NB4 (cell line): ENCODE results near the gene PTPRD.

Source experiments
- DNase-seq: peaks from one replicate; pipeline ENCODE4 v3.0.0; 2010; ENCODE audit warnings: low read depth
- H3K4me3 ChIP-seq: one replicate; pipeline ENCODE4 v1.5.1; 2011; ENCODE audit warnings: mild to moderate bottlenecking, low read depth, low read length, moderate library complexity
- CTCF ChIP-seq: IDR thresholded peaks from one replicate; pipeline ENCODE4 v1.5.1; 2012; ENCODE audit warnings: low read depth, low read length
- MAX ChIP-seq: IDR thresholded peaks from 2 replicates; pipeline ENCODE4 v1.6.1; 2011; ENCODE audit warnings: low read depth, low read length
- MYC ChIP-seq: IDR thresholded peaks from 2 replicates; pipeline ENCODE4 v1.6.1; 2011; ENCODE audit warnings: low read depth, low read length
- POLR2A ChIP-seq: IDR thresholded peaks from 2 replicates; pipeline ENCODE4 v1.6.1; 2011; ENCODE audit warnings: mild to moderate bottlenecking; ENCODE audit not compliant: insufficient read length; ENCODE audit errors: extremely low read depth

The PTPRD gene

DNA sequence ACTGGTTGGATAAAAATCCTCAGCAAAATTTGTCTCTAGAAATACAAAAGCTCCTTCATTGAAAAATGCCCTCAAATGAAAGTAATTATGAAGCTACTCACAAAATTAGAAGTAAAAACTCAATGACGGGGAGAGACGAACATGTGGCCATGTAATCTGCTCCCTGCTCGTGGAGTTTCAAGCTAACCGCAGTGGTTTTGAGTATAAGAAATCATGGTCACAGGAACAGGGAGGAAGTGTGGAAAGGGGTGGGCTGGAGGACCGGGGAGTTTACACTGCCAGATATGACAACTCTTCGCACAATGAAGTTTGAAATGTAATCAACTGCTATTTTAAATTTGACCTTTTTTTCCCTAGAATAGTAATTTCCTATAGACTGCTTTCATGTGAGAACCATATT, 2047.8 kb downstream of the PTPRD start:
- no peak for DNase-seq
- no peak for TF ChIP-seq CTCF
- TF ChIP-seq MYC = no peak
- TF ChIP-seq POLR2A = no peak
- no peak for TF ChIP-seq MAX
- H3K4me3 ChIP-seq = no peak overlapping the region

DNA sequence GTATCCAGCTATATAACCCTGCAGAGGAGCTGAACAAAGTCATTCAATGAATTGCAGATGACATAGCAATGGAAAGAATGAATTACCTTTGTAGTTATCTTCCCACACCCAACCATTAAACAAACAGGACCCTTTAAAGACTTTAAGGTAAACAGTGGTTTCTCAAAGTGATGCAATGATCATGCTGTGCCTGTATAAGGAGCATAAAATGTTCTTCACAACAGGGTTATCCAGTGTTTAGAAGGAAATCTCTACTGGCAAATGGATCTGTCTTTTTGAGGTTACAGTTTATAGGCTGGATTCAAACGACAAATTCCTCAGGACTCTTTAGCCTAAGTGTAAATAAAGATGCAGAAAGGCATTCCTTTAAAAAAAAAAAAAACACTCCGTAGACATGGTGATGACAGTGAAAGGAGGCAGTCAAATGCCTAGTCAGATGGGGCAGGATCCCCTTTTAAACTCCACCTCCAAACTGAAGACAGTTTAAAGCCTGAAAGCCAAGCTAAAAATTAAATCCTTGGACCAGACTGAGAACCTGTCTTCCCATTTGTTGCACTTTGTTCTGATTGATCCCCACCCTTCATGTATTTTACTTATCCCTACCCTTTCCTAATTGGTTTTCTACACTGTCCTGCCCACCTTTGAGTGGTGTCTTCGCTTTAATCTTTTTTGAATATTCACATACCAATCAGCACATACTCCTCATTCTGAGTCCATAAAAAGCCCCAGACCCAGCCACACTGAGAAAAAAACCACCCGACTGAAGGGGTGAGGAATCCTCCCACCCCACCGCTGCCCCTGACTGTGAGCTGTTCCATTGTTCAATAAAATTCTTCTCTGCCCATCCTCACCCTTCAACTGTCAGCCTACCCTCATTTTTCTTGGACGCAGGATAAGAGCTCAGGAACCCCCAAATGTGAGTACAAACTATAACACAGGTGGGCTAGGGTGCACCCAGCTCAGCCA, 2052.0 kb downstream of the PTPRD start:
- TF ChIP-seq POLR2A (no peak), CTCF (no peak), MYC (no peak), MAX (no peak)
- no peak overlapping the region for H3K4me3 ChIP-seq
- no peak for DNase-seq

DNA sequence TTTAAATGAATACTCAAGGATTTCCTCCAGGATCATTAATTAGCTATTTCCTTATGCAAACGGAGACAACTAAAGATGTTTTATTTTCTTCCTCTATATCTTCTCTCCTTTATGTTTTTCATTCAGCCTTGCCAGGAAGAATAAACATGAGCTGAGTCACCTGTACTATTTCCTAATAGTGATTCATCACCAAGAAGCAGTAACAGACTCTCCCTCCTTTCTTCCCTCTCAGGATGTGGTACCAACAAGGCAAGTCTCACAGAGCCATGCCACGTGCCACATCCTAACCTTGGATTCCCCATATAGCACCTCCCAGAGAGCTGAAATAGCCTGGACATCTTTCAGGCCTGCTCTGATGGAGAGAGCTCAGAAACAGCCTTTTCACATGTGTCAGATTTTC, 2054.6 kb downstream of the PTPRD start:
- no peak for DNase-seq
- TF ChIP-seq MYC (no peak), POLR2A (no peak), MAX (no peak), CTCF (no peak)
- no peak overlapping the region for H3K4me3 ChIP-seq

- TF ChIP-seq CTCF (no peak), MYC (no peak), POLR2A (no peak), MAX (no peak)
- H3K4me3 ChIP-seq = no peak overlapping the region
- no peak for DNase-seq
Measured at GRCh38 chr9:8555762-8556500, 2056.9 kb downstream of the PTPRD start.

DNA sequence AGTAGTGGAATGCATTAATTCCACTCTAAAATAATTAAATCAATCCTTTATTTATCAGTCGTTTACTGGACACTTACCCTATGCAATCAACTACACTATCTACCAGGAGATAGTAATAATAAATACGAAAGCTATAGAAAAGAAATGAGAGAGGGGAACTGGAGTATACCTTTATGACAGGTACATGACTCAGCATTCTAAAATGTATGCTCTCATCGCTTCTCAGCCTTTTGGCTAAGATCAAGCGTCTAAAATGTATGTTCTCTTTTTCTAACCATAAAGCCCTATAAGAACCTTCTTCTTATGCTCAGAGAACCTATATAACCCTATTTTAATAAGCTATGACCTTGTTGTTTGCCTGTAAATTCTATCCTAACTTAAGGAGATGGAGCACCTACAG, 2059.4 kb downstream of the PTPRD start:
- no peak for DNase-seq
- no peak overlapping the region for H3K4me3 ChIP-seq
- TF ChIP-seq MAX (no peak), MYC (no peak), POLR2A (no peak), CTCF (no peak)
